HepG2 (cell line): Measurements from ENCODE around the gene ZNF148.

Experiments used
- ATF1 ChIP-seq: IDR thresholded peaks from 2 replicates; pipeline ENCODE4 v1.6.1; 2016; ENCODE audit warnings: mild to moderate bottlenecking, control low read depth
- CEBPG ChIP-seq: IDR thresholded peaks from 2 replicates; pipeline ENCODE4 v1.6.1; 2016
- IRF1 ChIP-seq: sonication (generic); formaldehyde crosslinking; IDR thresholded peaks from 2 replicates; pipeline ENCODE4 v1.4.0; 2020; ENCODE audit warnings: low read depth, mild to moderate bottlenecking, missing genetic modification reagents
- MED1 ChIP-seq: sonication (generic); formaldehyde crosslinking; IDR thresholded peaks from 2 replicates; pipeline ENCODE4 v1.4.0; 2020; ENCODE audit warnings: missing genetic modification reagents
- UBTF ChIP-seq: sonication (generic); formaldehyde crosslinking; IDR thresholded peaks from 2 replicates; pipeline ENCODE4 v1.4.0; 2020; ENCODE audit warnings: mild to moderate bottlenecking, missing genetic modification reagents
- ZC3H13 ChIP-seq: sonication (generic); formaldehyde crosslinking; IDR thresholded peaks from 2 replicates; pipeline ENCODE4 v1.8.1; 2023; ENCODE audit warnings: mild to moderate bottlenecking, missing genetic modification reagents, moderate library complexity
- ZNF577 ChIP-seq: sonication (generic); formaldehyde crosslinking; IDR thresholded peaks from 2 replicates; pipeline ENCODE4 v1.4.0; 2020; ENCODE audit warnings: mild to moderate bottlenecking, low read depth, missing genetic modification reagents, borderline replicate concordance

GRCh38 chr3:125179143-125179883, 195.8 kb downstream of the ZNF148 start:
- TF ChIP-seq MED1 (CRISPR knock-in tag) (no peak), ZNF577 (CRISPR knock-in tag) (no peak), IRF1 (CRISPR knock-in tag) (no peak), CEBPG (CRISPR knock-in tag) (no peak), ATF1 (CRISPR knock-in tag) (no peak), UBTF (CRISPR knock-in tag) (no peak), ZC3H13 (CRISPR knock-in tag) (no peak)
